Osteoblast (primary cell): ENCODE results near the gene ZNF117. TPM values are rescaled to one million over a fixed set of nuclear protein-coding genes. Genes with fewer than 3 reads are reported as not detected.
"Not testable (repeated sequence)": the region's sequence is repeated elsewhere in the genome, so short reads cannot be mapped to it uniquely, and the experiment has no call there.

Experiments used
- DNase-seq: peaks from one replicate; pipeline ENCODE4 v3.0.0; 2011; ENCODE audit warnings: low spot score, mixed read lengths; ENCODE audit not compliant: insufficient read length; ENCODE audit errors: missing footprints
- H2AFZ ChIP-seq: 2 replicates; pipeline ENCODE4 v1.6.0; 2011; ENCODE audit warnings: mild to moderate bottlenecking, low read length
- H3K27ac ChIP-seq: 2 replicates; pipeline ENCODE4 v1.5.1; 2011; ENCODE audit warnings: mild to moderate bottlenecking, low read depth, low read length, moderate library complexity
- H3K27me3 ChIP-seq: 2 replicates; pipeline ENCODE4 v1.6.0; 2012; ENCODE audit warnings: mild to moderate bottlenecking, control low read depth, inconsistent platforms, low read length, moderate library complexity; ENCODE audit not compliant: insufficient read depth
- H3K36me3 ChIP-seq: 2 replicates; pipeline ENCODE4 v1.5.1; 2011; ENCODE audit warnings: mild to moderate bottlenecking, low read length, control low read depth, moderate library complexity; ENCODE audit not compliant: insufficient read depth
- H3K4me1 ChIP-seq: 2 replicates; pipeline ENCODE4 v1.5.1; 2011; ENCODE audit warnings: mild to moderate bottlenecking, low read length, control low read depth, moderate library complexity; ENCODE audit not compliant: insufficient read depth
- H3K4me2 ChIP-seq: 2 replicates; pipeline ENCODE4 v1.6.0; 2011; ENCODE audit warnings: mild to moderate bottlenecking, low read length; ENCODE audit not compliant: insufficient read depth
- H3K4me3 ChIP-seq: fragments of 200-600 bp; sonication (generic); 3 replicates; pipeline ENCODE4 v1.5.1; 2012; ENCODE audit warnings: mild to moderate bottlenecking, low read length, inconsistent platforms; ENCODE audit not compliant: insufficient read depth
- H3K79me2 ChIP-seq: 2 replicates; pipeline ENCODE4 v1.6.0; 2012; ENCODE audit warnings: mild to moderate bottlenecking, low read length, control low read depth, inconsistent platforms; ENCODE audit not compliant: insufficient read depth
- H3K9me3 ChIP-seq: 2 replicates; pipeline ENCODE4 v1.5.1; 2011; ENCODE audit warnings: low read depth, low read length, control low read depth
- H4K20me1 ChIP-seq: 2 replicates; pipeline ENCODE4 v1.6.0; 2012; ENCODE audit warnings: mild to moderate bottlenecking, low read length, control low read depth; ENCODE audit not compliant: insufficient read depth
- small RNA-seq: library from RNA; depleted of rRNA; stranded (forward); fragments of <200 nt; gene quantifications from one replicate; pipeline ENCODE3, GENCODE V24; 2012
- total RNA-seq: library from RNA; depleted of rRNA; stranded (reverse); fragments of >200 nt; gene quantifications from 2 replicates; pipeline ENCODE4 v1.2.3, GENCODE V29; 2012
- TF ChIP-seq, protein P1 (sequence below): IDR thresholded peaks from 2 replicates; pipeline ENCODE4 v1.5.1; 2011; ENCODE audit warnings: mild to moderate bottlenecking, low read depth, low read length, moderate library complexity; ENCODE audit errors: extremely low read depth

ZNF117 gene
- total RNA-seq, 1 donor = 8.0 TPM

DNA sequence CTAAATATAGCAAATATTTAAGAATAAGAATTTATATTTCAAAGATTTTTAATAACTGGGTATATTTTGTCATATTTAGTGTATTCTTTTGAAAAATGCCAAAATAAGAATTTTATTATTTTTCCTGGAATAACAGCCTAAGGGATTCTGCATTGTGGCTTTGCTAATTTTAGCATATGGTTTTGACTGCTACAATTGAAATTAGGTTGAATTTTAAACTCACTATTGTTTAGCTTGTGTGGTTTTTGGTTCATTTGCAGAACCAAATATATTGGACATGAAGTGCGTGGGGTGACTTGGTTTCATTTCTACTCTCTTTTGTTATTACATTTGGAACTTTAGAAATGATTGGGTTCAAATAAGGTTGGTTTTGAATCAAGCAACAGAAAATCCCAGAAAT lies 52.3 kb downstream of the ZNF117 start:
- H3K27me3 ChIP-seq = no peaks in the 10 kb centered on the region
- no peak overlapping the region for H3K4me3 ChIP-seq
- no peak overlapping the region for H3K4me2 ChIP-seq
- H3K4me1 ChIP-seq = no peaks in the 10 kb centered on the region
- no peak overlapping the region for H2AFZ ChIP-seq
- H3K9me3 ChIP-seq = no peaks in the 10 kb centered on the region
- no peaks in the 10 kb centered on the region for H3K36me3 ChIP-seq
- DNase-seq = no peak
- H3K79me2 ChIP-seq = no peaks in the 10 kb centered on the region
- no peak overlapping the region for H3K27ac ChIP-seq
- no peaks in the 10 kb centered on the region for H4K20me1 ChIP-seq
- TF ChIP-seq, protein P1, sequence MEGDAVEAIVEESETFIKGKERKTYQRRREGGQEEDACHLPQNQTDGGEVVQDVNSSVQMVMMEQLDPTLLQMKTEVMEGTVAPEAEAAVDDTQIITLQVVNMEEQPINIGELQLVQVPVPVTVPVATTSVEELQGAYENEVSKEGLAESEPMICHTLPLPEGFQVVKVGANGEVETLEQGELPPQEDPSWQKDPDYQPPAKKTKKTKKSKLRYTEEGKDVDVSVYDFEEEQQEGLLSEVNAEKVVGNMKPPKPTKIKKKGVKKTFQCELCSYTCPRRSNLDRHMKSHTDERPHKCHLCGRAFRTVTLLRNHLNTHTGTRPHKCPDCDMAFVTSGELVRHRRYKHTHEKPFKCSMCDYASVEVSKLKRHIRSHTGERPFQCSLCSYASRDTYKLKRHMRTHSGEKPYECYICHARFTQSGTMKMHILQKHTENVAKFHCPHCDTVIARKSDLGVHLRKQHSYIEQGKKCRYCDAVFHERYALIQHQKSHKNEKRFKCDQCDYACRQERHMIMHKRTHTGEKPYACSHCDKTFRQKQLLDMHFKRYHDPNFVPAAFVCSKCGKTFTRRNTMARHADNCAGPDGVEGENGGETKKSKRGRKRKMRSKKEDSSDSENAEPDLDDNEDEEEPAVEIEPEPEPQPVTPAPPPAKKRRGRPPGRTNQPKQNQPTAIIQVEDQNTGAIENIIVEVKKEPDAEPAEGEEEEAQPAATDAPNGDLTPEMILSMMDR = no peak

DNA sequence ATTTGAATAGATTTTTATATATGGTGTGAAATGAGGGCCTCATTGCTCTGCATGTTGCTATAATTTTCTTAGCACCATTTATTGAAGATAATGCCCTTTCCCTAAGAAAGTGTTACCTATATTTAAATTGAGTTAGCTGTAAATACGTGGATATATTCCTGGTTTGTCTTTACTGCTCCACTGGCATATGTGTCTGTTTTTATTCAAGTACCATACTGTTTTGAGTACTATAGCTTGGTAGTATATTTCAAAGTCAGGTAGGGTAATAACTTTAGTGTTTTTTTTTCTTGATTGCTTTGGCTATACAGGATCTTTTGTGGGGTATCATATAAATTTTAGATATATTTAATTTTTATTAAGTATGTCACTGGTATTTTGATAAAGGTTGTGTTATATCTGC lies 56.4 kb downstream of the ZNF117 start:
- no peaks in the 10 kb centered on the region for H3K79me2 ChIP-seq
- H3K36me3 ChIP-seq = no peaks in the 10 kb centered on the region
- TF ChIP-seq, protein P1 = no peak
- no peak for DNase-seq
- no peak overlapping the region for H3K4me2 ChIP-seq
- H3K4me1 ChIP-seq = no peaks in the 10 kb centered on the region
- H3K27me3 ChIP-seq = no peaks in the 10 kb centered on the region
- no peak overlapping the region for H3K27ac ChIP-seq
- H3K4me3 ChIP-seq = no peak overlapping the region
- H4K20me1 ChIP-seq = no peaks in the 10 kb centered on the region
- no peaks in the 10 kb centered on the region for H3K9me3 ChIP-seq
- H2AFZ ChIP-seq = no peak overlapping the region

DNA sequence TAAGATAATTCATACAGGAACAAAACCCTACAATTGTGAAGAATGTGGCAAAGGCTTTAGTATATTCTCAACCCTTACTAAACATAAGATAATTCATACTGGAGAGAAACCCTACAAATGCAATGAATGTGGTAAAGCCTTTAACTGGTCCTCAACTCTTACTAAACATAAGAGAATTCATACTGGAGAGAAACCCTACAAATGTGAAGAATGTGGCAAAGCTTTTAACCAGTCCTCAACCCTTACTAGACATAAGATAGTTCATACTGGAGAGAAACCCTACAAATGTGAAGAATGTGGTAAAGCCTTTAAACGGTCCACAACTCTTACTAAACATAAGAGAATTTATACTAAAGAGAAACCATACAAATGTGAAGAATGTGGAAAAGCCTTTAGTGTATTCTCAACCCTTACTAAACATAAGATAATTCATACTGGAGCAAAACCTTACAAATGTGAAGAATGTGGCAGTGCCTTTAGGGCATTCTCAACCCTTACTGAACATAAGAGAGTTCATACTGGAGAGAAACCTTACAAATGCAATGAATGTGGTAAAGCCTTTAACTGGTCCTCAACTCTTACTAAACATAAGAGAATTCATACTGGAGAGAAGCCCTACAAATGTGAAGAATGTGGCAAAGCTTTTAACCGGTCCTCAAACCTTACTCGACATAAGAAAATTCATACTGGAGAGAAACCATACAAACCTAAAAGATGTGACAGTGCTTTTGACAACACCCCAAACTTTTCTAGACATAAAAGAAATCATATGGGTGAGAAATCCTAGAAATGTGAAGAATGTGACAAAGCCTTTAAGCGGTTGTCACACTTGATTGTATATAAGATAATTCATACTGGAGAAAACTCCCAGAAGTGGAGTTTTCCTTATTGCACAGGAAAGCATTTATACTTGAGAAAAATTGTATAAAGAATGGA lies 62.3 kb downstream of the ZNF117 start:
- not testable (repeated sequence) for H3K27me3 ChIP-seq, H3K27ac ChIP-seq, H3K79me2 ChIP-seq, H4K20me1 ChIP-seq, H3K4me2 ChIP-seq, H3K9me3 ChIP-seq, H3K4me3 ChIP-seq, H3K36me3 ChIP-seq, H3K4me1 ChIP-seq, DNase-seq, H2AFZ ChIP-seq

Small RNA genes within 50 kb of the gene (small RNA-seq; reads per million reads assigned to genes)
- not detected for gene RNU6-1229P

Other genes with a start within 250 kb of the ZNF117 start
- 4.7 and 8.3 TPM in 2 replicates for gene ZNF138, start 196.6 kb downstream of the ZNF117 start, total RNA-seq
- gene ZNF273, start 87.8 kb downstream of the ZNF117 start, total RNA-seq = 5.1 and 7.1 TPM in 2 replicates
- gene ERV3-1, start 15.7 kb upstream of the ZNF117 start, total RNA-seq = 18.9 and 24.2 TPM in 2 replicates